H1 (cell line): ENCODE results near the gene VPS26A. TPM values are rescaled to one million over a fixed set of nuclear protein-coding genes. Genes with fewer than 3 reads are reported as not detected.

Experiments used
- CBX5 ChIP-seq: fragments of 300-800, 300-1000 bp; sonication (generic); IDR thresholded peaks from 2 replicates; pipeline ENCODE4 v1.7.1; 2016; ENCODE audit warnings: antibody characterized with exemption, low read length, low read depth
- CBX8 ChIP-seq: fragments of 300-800, 300-1000 bp; sonication (generic); IDR thresholded peaks from 2 replicates; pipeline ENCODE4 v1.7.1; 2016; ENCODE audit warnings: low read depth, low read length, borderline replicate concordance
- POLR2AphosphoS5 ChIP-seq: IDR thresholded peaks from 2 replicates; pipeline ENCODE4 v1.6.1; 2011; ENCODE audit warnings: low read depth, low read length
- SP1 ChIP-seq: IDR thresholded peaks from 2 replicates; pipeline ENCODE4 v1.6.1; 2011; ENCODE audit warnings: low read depth, low read length
- SRF ChIP-seq: IDR thresholded peaks from 2 replicates; pipeline ENCODE4 v1.6.1; 2011; ENCODE audit warnings: mild to moderate bottlenecking, low read depth, low read length, moderate library complexity
- polyA plus RNA-seq, 7 experiments: library from polyadenylated mRNA; depleted of rRNA in 3 of 7; stranded (reverse) in 5 of 7; unstranded in 2 of 7; fragments of >200 nt in 5 of 7; fragments of 200-250 nt in 2 of 7; gene quantifications; 1 replicate in 5 of 7; 2 replicates in 1 of 7; 4 replicates in 1 of 7; pipeline versions ENCODE4 v1.2.1 to v1.2.3, GENCODE V29; 2011 to 2013; ENCODE audit warnings: missing spikeins in 2 of 7, mixed read lengths in 2 of 7
- total RNA-seq: library from RNA; stranded (reverse); fragmentation: NEBNext Ultra II Directional; extraction: Animal tissue kit (Norgen Biotek cat#: 25700); gene quantifications from 2 replicates; pipeline ENCODE4 v1.2.1, GENCODE V29; 2021

Gene VPS26A
- total and polyA plus RNA-seq, 2 of the 8 experiments (the other 6 are each of a cell fraction or from before 2014, with no cell fraction given), result 10.7 to 44.8 TPM

DNA sequence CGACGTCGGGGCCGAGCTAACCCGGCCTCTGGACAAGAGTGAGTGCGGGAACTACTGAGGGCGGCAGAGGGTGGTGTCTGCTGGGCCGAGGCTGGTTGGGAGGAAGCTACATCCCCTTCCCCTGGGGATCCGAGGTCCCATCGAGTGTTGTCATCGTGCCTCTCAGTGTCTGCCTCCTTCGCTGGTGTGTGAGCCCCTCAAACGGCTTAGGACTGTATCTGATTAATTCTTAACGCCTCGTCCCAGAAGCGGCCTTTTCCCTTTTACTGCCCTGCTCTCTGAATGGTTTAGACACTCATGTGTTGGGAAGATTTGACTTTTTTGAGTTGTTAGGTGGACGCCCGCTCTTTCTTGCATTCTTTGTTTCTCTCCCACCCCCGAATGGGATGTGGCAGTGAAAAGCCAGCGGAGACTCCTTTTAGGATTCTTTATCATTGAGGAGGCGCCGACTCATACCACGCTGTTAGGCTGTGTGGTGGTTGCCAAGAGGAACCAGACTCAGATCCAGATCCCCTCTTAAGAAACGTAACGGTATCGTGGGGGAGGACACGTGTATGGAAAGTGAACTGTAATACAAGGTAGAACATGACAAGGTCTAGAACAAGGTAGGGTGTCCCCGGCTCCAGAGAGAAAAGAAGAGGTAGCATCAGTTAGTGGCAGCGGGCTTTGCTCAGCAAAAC, 56.7 kb downstream of the VPS26A start (continued):
- no peak for TF ChIP-seq POLR2AphosphoS5
- TF ChIP-seq SP1, result no peak
- TF ChIP-seq CBX8, result no peak
- no peak for TF ChIP-seq CBX5
- TF ChIP-seq SRF, result no peak
